ENCODE data around the gene ACKR4. TPM values are rescaled to one million over a fixed set of nuclear protein-coding genes. Genes with fewer than 3 reads are reported as not detected.
"Not testable (repeated sequence)": the region's sequence is repeated elsewhere in the genome, so short reads cannot be mapped to it uniquely, and the experiment has no call there.

Gene ACKR4
- total RNA-seq, 4 donors from 2014 or later = 0.81 to 3.2 TPM; not detected in 2

- H3K27ac ChIP-seq = no peak overlapping the region
- H3K36me3 ChIP-seq = peaks cover 0 to 24% of the 10 kb centered on the region in 2 donors
- 43 to 66% methylated on average over 5 to 6 of the region's 6 CpGs for WGBS, 2 donors (ENCODE audit: low coverage in 1 of 2)
- peaks cover 0 to 33% (median 0%) of the 10 kb centered on the region in 3 donors for H3K4me1 ChIP-seq
- H3K27me3 ChIP-seq = no peaks in the 10 kb centered on the region
- H3K9me3 ChIP-seq = no peaks in the 10 kb centered on the region
- TF ChIP-seq POLR2A (IDR thresholded peaks at IDR 0.05) (no peak), EP300 (IDR thresholded peaks at IDR 0.05) (no peak), POLR2AphosphoS5 (IDR thresholded peaks at IDR 0.05) (no peak)
- TF ChIP-seq, protein P1, sequence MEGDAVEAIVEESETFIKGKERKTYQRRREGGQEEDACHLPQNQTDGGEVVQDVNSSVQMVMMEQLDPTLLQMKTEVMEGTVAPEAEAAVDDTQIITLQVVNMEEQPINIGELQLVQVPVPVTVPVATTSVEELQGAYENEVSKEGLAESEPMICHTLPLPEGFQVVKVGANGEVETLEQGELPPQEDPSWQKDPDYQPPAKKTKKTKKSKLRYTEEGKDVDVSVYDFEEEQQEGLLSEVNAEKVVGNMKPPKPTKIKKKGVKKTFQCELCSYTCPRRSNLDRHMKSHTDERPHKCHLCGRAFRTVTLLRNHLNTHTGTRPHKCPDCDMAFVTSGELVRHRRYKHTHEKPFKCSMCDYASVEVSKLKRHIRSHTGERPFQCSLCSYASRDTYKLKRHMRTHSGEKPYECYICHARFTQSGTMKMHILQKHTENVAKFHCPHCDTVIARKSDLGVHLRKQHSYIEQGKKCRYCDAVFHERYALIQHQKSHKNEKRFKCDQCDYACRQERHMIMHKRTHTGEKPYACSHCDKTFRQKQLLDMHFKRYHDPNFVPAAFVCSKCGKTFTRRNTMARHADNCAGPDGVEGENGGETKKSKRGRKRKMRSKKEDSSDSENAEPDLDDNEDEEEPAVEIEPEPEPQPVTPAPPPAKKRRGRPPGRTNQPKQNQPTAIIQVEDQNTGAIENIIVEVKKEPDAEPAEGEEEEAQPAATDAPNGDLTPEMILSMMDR (IDR thresholded peaks at IDR 0.05) = no peak
- H3K4me3 ChIP-seq = no peak overlapping the region
- ATAC-seq = peak; percentile 27
Observed at GRCh38 chr3:132553826-132554225, 43.2 kb upstream of the ACKR4 start.

DNA sequence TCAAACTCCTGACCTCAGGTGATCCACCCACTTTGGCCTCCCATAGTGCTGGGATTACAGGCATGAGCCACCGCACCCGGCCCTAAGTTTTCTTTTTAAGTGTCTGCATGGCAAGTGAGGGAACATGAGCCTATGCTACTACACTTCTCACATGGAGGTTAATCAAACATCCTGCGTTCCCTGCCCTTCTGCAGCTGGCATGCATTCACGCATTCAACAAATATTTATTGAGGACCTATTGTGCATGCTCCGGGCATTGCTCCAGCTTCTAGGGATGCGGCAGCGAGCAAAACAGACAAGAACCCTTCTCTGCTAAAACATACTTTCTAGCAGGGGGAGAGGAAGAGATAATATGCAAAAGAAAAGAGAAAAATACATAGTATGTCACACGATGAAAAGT is 42.6 kb upstream of the ACKR4 start:
- TF ChIP-seq POLR2A (IDR thresholded peaks at IDR 0.05) = no peak
- TF ChIP-seq POLR2AphosphoS5 (IDR thresholded peaks at IDR 0.05) = no peak
- TF ChIP-seq, protein P1 (IDR thresholded peaks at IDR 0.05) = no peak
- no peak for TF ChIP-seq EP300 (IDR thresholded peaks at IDR 0.05)

DNA sequence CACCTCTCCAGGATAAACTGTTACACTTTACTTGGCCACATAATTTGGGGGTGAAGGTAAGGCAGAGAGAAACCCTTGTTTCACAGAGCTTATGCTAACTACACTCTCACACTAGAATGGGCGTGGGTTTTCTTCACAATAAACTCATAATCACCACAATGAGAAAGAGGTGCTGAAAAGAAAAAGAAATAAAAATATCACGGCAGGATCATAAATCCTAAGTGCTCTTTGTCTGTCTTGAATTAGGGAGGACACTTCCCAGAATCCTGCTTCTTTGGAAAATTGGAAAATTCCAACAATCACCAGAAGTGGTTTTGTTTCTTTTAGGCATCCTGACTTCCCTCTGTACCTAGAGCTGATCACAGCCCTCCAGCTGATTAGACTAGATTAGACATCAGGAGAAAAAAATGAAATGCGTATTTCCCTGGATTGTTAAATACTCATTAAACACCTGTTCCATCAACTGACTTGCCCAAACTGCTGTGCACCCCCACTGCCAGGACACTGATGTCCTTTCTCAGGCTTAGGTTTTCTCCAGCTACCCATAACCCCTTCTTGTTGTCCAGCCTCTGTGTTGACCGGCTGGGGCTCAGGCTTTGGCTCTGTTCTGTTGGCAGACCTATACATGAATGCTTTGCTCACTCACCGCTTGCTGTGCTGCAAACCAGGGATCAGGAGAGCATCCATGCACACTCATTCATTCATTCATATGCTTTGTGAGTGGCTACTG is 41.6 kb upstream of the ACKR4 start:
- WGBS, 2 donors (ENCODE audit: low coverage in 1 of 2) = 76 to 88% methylated on average over 3 to 4 of the region's 5 CpGs
- TF ChIP-seq POLR2AphosphoS5 (IDR thresholded peaks at IDR 0.05) = no peak
- TF ChIP-seq EP300 (IDR thresholded peaks at IDR 0.05) = no peak
- no peak for TF ChIP-seq POLR2A (IDR thresholded peaks at IDR 0.05)
- TF ChIP-seq, protein P1 (IDR thresholded peaks at IDR 0.05) = no peak

More for the DNA sequence above, 42.6 kb upstream of the ACKR4 start:
- no peak overlapping the region for H3K4me3 ChIP-seq
- ATAC-seq = no peak
- H3K9me3 ChIP-seq = no peaks in the 10 kb centered on the region
- no peak overlapping the region for H3K27ac ChIP-seq
- H3K27me3 ChIP-seq = no peaks in the 10 kb centered on the region
- peaks cover 0 to 33% (median 0%) of the 10 kb centered on the region in 3 donors for H3K4me1 ChIP-seq
- WGBS, 2 donors (ENCODE audit: low coverage in 1 of 2) = 53% methylated on average over 7 of the region's 8 CpGs; no CpG with 5 or more reads in 1 of the 2 donors
- H3K36me3 ChIP-seq = peaks cover 0 to 30% of the 10 kb centered on the region in 2 donors

DNA sequence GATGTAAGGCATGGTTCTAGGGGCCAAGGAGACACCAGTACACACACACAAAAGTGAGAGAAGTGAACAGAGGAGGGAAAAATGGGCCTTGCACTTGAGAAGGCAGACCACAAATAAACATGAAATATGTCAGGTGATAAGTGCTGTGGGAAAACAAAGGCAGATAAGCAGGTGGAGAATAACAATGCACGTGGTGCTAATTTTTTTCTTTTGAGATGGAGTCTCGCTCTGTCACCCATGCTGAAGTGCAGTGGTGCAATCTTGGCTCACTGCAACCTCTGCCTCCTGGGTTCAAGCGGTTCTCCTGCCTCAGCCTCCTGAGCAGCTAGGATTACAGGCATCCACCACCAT is 41.1 kb upstream of the ACKR4 start:
- WGBS, 2 donors (ENCODE audit: low coverage in 1 of 2) = 82 to 90% methylated on average over 2 to 3 of the region's 3 CpGs
- not testable (repeated sequence) for H3K27me3 ChIP-seq, ATAC-seq, H3K9me3 ChIP-seq, H3K4me3 ChIP-seq
- peaks cover 0 to 40% of the 10 kb centered on the region in 2 donors for H3K36me3 ChIP-seq
- peaks cover 0 to 24% (median 0%) of the 10 kb centered on the region in 3 donors for H3K4me1 ChIP-seq
- H3K27ac ChIP-seq = peak overlapping the region in 2 of 4 donors; percentile 25 to 32

More for the DNA sequence above, 41.6 kb upstream of the ACKR4 start:
- no peak for ATAC-seq
- peaks cover 0 to 35% of the 10 kb centered on the region in 2 donors for H3K36me3 ChIP-seq
- H3K4me3 ChIP-seq = no peak overlapping the region
- H3K9me3 ChIP-seq = no peaks in the 10 kb centered on the region
- no peak overlapping the region for H3K27ac ChIP-seq
- peaks cover 0 to 24% (median 0%) of the 10 kb centered on the region in 3 donors for H3K4me1 ChIP-seq
- no peaks in the 10 kb centered on the region for H3K27me3 ChIP-seq

DNA sequence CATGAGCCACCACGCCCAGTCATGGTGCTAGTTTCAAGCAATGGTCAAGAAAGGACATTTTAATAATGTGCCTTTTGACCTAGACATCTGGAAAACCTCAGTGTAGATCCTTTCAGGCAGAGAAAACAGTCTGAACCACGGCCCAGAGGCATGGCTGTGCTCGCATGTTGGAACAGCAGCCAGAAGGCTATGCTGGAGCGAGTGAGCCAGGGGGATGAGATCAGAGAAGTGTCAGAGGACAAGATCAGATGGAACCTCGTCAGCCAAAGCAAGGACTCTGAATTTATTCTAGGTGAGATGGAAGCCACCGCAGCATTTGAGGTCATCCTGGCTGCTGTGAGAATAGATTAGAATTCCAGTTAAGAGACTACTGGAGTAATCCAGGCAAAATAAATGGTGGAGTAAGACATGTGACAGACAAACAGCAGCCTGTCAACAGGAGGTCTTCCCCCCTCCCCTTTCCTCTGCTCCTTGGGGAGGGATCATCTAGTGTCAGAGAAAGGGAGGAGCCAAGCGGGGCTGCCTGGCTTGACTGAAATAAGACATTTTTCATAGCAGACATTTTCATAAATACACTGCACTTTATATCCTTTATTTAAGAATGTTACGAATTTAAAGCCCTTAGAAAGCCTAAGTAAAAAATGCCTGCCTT is 40.4 kb upstream of the ACKR4 start:
- no peak for TF ChIP-seq POLR2AphosphoS5 (IDR thresholded peaks at IDR 0.05)
- TF ChIP-seq POLR2A (IDR thresholded peaks at IDR 0.05) = no peak
- TF ChIP-seq, protein P1 (IDR thresholded peaks at IDR 0.05) = no peak
- no peak for TF ChIP-seq EP300 (IDR thresholded peaks at IDR 0.05)

More for the DNA sequence above, 40.4 kb upstream of the ACKR4 start:
- H3K36me3 ChIP-seq = peaks cover 0 to 47% of the 10 kb centered on the region in 2 donors
- WGBS, 2 donors (ENCODE audit: low coverage in 1 of 2) = 48 to 65% methylated on average over 5 to 8 of the region's 8 CpGs
- ATAC-seq = peak; percentile 90
- H3K4me1 ChIP-seq = peaks cover 0 to 24% (median 0%) of the 10 kb centered on the region in 3 donors
- H3K9me3 ChIP-seq = no peaks in the 10 kb centered on the region
- no peaks in the 10 kb centered on the region for H3K27me3 ChIP-seq
- H3K4me3 ChIP-seq = no peak overlapping the region
- H3K27ac ChIP-seq = peak overlapping the region in 3 of 4 donors; percentile 25 to 56 (median 32)

Measured in gastroesophageal sphincter (tissue), 4 donors.